GM11168 (cell line): ENCODE results near the gene TAF11L8.
"Not testable (repeated sequence)": the region's sequence is repeated elsewhere in the genome, so short reads cannot be mapped to it uniquely, and the experiment has no call there.

Experiments
- in situ Hi-C: fragments of 300-500 bp; cut with MboI; formaldehyde crosslinking; loops from one replicate; pipeline ENCODE4 v1.12.0; 2022; ENCODE audit warnings: low sequenced_read_pairs; ENCODE audit not compliant: unreplicated experiment

TAF11L8 gene

DNA sequence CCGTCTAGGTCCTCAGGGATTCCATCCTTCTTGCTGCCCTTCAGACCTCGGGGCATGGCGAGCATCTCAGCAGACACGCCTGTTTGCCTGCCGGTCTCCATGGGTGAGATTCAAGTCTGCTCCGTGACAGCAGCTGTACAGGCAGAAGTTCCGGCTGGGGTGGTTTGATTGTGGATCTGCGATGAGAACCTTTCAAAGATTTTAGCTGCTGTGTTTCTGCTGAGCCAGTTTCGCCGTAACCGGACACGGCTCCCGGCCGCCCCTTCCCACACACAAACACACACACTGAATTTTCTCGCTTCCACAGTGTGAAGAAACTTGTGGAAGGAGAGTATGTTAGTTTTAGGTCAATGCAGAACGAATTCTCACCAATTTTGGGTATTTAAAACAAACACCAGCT, at the start of gene TAF11L8:
Gene TAF11L8 (minus strand): TSS at position 101 of the 400 bp plus-strand sequence.
- in situ Hi-C loops, result not testable (repeated sequence)

DNA sequence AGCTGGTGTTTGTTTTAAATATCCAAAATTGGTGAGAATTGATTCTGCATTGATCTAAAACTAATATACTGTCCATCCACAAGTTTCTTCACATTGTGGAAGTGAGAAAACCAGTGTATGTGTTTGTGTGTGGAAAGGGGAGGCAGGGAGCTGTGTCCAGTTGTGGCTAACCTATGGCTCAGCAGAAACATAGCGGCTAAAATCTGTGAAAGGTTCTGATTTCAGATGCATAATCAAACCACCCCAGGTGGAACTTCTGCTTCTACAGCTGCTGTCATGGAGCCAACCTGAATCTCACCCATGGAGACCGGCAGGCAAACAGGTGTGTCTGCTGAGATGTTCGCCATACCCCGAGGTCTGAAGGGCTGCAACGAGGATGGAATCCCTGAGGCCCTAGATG, 43.4 kb upstream of the TAF11L8 start, which contains the start of gene TAF11L14:
Gene TAF11L14 (plus strand): TSS at position 301 of the 400 bp plus-strand sequence.
- in situ Hi-C loops, result no loop called here

DNA sequence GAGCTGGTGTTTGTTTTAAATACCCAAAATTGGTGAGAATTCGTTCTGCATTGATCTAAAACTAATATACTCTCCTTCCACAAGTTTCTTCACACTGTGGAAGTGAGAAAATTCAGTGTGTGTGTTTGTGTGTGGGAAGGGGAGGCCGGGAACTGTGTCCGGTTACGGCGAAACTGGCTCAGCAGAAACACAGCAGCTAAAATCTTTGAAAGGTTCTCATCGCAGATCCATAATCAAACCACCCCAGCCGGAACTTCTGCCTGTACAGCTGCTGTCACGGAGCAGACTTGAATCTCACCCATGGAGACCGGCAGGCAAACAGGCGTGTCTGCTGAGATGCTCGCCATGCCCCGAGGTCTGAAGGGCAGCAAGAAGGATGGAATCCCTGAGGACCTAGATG, 41.0 kb upstream of the TAF11L8 start, which contains the start of gene TAF11L13:
Gene TAF11L13 (plus strand): TSS at position 301 of the 400 bp plus-strand sequence.
- in situ Hi-C loops, result not testable (repeated sequence)

DNA sequence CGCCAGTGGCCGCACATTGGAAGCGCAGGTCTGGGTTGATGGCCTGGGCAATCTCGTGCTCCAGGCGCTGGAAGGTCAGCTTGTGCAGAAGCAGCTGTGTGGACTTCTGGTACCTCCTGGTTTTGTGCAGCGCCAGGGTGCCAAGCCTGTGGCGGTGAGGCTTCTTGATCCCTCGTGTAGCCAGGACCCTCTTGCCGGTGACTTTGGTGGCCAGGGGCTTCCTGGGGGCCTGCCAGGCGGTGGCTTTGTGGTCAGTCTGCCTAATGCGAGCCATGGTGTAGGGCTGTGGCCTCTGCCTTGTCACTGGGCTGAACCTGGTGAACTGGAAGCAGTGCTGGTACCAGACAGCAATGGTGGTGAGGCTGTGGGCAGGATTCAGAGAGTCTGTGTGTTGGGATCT, 34.9 kb upstream of the TAF11L8 start:
- in situ Hi-C loops, result no loop called here

DNA sequence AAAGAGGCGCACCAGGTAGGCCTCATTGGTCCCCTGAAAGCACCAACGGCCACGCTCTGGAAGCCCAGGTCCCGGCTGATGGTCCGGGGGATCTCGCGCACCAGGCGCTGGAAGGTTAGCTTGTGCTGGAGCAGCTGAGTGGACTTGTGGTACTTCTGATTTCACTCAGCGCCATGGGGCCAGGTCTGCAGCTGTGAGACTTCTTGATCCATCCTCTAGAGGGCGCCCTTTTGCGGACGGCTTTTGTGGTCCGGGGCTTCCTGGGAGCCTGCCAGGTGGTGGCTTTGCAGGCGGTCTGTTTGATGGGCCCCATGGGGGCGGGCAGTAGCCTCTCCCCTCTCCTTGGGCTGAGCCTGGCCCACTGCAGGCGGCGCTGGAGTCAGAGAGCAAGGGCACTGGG, 29.9 kb upstream of the TAF11L8 start:
- in situ Hi-C loops, result no loop called here

DNA sequence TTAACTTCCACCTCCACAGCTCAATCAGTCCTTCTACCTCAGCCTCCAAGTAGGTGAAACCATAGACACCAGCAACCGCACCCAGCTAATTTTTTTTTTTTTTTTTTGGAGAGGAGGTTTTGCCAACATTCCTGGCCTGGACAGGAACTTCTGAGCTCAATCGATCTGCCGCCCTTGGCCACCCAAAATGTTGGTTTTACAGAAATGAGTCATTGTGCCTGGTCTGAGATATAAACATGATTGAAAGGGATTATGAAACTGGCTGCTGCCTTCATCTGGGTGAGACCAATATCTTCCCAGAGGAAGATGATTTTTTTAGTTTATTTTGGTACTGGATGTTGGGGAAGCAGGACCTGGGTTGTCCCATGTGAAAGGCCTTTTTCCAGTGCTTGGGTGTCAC, 28.6 kb upstream of the TAF11L8 start:
- in situ Hi-C loops, result loop anchor here (10.0 kb wide), 1 partner anchor 115 kb away; no protein-coding TSS in a partner anchor

DNA sequence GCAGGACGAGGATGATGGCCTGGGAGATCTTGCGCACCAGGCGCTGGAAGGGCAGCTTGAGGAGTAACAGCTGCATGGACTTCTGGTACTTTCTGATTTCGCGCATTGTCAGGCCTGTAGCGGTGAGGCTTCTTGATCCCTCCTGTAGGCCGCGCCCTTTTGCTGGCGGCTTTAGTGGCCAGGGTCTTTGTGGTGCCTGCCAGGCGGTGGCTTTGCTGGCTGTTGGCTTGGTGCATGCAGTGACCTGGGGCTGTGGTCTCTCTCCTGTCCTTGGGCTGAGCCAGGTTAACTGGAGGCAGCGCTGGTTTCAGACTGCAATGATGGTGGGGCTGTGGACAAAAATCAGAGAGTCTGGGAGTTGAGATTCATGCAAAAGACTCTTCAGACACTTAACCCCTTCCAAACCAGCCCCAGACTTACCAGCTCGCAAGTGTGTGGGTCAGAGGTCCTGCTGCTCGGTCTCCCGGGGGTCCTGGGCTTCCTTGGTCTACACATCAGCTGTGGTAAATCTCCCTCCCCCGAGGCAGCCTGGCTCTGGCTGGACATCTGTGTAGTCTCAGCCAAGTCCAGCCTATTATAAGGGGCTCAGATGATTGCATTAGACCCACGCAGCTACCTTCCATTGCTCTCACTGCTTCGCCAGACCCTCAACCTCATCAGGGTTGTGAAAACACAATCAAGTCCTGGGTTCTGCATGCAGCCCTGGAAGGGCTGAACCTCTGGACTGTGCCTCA, 24.3 kb upstream of the TAF11L8 start:
- in situ Hi-C loops, result loop anchor here (10.0 kb wide), 1 partner anchor 110 kb away; no protein-coding TSS in a partner anchor

DNA sequence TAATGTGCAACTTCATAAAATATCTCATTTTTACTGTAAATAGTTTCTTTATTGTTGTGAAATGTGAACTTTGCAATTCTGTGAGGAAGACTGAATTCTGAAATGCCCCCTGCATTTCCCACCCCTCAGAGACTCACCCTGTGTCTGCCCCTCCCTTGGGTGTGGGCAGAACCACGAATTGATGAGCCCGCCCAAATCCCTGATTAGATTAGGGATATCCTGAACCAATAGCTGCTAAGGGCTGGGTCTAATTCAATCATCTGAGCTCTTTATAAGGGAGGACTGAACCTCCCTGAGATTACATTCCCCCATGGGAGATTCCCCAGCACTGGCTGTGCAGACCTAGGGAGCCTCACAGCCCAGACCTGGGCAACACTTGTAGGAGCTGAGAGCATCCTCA, 19.3 kb upstream of the TAF11L8 start, which contains the start of gene TAF11L12:
Gene TAF11L12 (plus strand): TSS at position 301 of the 400 bp plus-strand sequence.
- in situ Hi-C loops, result loop anchor here (10.0 kb wide), 1 partner anchor 105 kb away; no protein-coding TSS in a partner anchor

DNA sequence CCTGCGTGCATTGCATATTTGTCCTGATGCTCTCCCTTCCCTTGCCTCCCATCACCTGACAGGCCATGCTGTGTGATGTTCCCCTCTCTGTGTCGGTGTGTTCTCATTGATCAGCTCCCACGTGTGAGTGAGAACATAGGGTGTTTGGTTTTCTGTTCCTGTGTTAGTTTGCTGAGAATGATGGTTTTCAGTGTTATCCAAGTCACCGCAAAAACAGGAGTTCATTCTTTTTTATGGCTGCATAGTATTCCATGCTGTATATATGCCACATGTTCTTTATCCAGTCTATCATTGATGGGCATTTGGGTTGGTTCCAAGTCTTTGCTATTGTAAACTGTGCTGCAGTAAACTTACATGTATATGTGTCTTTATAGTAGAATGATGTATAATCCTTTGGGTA, 16.7 kb upstream of the TAF11L8 start:
- in situ Hi-C loops, result loop anchor here (10.0 kb wide), 1 partner anchor 83 kb away; the partner anchor contains the start of genes TAF11L4, TAF11L5 and TAF11L6

DNA sequence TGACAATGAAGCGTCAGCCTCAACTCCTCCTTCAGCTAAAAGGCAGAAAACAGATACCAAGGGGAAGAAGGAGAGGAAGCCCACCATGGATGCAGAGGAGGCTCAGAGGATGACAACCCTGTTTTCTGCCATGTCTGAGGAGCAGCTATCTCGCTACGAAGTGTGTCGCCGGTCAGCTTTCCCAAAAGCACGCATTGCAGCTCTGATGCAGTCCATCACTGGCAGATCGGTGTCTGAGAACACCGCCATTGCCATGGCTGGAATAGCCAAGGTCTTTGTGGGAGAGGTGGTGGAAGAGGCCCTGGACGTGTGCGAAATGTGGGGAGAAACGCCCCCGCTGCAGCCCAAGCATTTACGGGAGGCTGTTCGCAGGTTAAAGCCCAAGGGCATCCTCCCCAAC, 14.2 kb upstream of the TAF11L8 start:
- in situ Hi-C loops, result loop anchor here (10.0 kb wide), 1 partner anchor 80 kb away; the partner anchor contains the start of genes TAF11L4, TAF11L5 and TAF11L6

DNA sequence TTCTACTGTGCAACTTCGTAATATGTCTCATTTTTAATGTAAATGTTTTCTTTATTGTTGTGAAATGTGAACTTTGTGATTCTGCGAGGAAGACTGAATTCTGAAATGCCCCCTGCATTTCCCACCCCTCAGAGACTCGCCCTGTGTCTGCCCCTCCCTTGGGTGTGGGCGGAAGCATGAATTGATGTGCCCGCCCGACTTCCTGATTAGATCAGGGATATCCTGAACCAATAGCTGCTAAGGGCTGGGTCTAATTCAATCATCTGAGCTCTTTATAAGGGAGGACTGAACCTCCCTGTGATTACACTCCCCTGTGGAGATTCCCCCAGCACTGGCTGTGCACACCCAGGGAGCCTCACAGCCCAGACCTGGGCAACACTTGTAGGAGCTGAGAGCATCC, 13.1 kb upstream of the TAF11L8 start, which contains the start of gene TAF11L11:
Gene TAF11L11 (plus strand): TSS at position 304 of the 400 bp plus-strand sequence.
- in situ Hi-C loops, result loop anchor here (10.0 kb wide), 1 partner anchor 79 kb away; the partner anchor contains the start of genes TAF11L4, TAF11L5 and TAF11L6

DNA sequence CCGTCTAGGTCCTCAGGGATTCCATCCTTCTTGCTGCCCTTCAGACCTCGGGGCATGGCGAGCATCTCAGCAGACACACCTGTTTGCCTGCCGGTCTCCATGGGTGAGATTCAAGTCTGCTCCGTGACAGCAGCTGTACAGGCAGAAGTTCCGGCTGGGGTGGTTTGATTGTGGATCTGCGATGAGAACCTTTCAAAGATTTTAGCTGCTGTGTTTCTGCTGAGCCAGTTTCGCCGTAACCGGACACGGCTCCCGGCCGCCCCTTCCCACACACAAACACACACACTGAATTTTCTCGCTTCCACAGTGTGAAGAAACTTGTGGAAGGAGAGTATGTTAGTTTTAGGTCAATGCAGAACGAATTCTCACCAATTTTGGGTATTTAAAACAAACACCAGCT, 7.0 kb upstream of the TAF11L8 start, which contains the start of gene TAF11L10:
Gene TAF11L10 (minus strand): TSS at position 101 of the 400 bp plus-strand sequence.
- in situ Hi-C loops, result not testable (repeated sequence)

DNA sequence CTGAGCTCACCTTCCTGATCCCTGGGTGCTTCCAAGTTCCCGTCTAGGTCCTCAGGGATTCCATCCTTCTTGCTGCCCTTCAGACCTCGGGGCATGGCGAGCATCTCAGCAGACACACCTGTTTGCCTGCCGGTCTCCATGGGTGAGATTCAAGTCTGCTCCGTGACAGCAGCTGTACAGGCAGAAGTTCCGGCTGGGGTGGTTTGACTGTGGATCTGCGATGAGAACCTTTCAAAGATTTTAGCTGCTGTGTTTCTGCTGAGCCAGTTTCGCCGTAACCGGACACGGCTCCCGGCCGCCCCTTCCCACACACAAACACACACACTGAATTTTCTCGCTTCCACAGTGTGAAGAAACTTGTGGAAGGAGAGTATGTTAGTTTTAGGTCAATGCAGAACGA, 3.5 kb upstream of the TAF11L8 start, which contains the start of gene TAF11L9:
Gene TAF11L9 (minus strand): TSS at position 140 of the 400 bp plus-strand sequence.
- in situ Hi-C loops, result not testable (repeated sequence)

DNA sequence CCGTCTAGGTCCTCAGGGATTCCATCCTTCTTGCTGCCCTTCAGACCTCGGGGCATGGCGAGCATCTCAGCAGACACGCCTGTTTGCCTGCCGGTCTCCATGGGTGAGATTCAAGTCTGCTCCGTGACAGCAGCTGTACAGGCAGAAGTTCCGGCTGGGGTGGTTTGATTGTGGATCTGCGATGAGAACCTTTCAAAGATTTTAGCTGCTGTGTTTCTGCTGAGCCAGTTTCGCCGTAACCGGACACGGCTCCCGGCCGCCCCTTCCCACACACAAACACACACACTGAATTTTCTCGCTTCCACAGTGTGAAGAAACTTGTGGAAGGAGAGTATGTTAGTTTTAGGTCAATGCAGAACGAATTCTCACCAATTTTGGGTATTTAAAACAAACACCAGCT, 5.1 kb downstream of the TAF11L8 start, which contains the start of gene TAF11L7:
Gene TAF11L7 (minus strand): TSS at position 101 of the 400 bp plus-strand sequence.
- in situ Hi-C loops, result loop anchor here (10.0 kb wide), 1 partner anchor 81 kb away; no protein-coding TSS in a partner anchor
